HG03045 (cell line): ENCODE data around the gene ZNF513.
"Not testable (repeated sequence)": the region's sequence is repeated elsewhere in the genome, so short reads cannot be mapped to it uniquely, and the experiment has no call there.

Source experiments
- ATAC-seq: cut with Tn5 transposase; IDR thresholded peaks from one replicate; pipeline ENCODE4 v1.9.1; 2021; ENCODE audit warnings: mild to moderate bottlenecking, moderate library complexity; ENCODE audit not compliant: unreplicated experiment

Gene ZNF513

GRCh38 chr2:27362678-27363420 lies 17.7 kb downstream of the ZNF513 start:
- no peak for ATAC-seq

GRCh38 chr2:27356382-27357181 lies 24.0 kb downstream of the ZNF513 start, which contains the start of gene GTF3C2:
Gene GTF3C2, minus strand, starts transcription at chr2:27356764. Its CDS starts 13,210 bp downstream, at chr2:27343554.
- ATAC-seq: peak; percentile 75

GRCh38 chr2:27356056-27356381 lies 24.5 kb downstream of the ZNF513 start:
- peak; percentile 27 for ATAC-seq

GRCh38 chr2:27354597-27354927 lies 26.0 kb downstream of the ZNF513 start:
- ATAC-seq: no peak

GRCh38 chr2:27353762-27354596 lies 26.6 kb downstream of the ZNF513 start:
- ATAC-seq: no peak

GRCh38 chr2:27353386-27353761 lies 27.2 kb downstream of the ZNF513 start:
- not testable (repeated sequence) for ATAC-seq

- ATAC-seq: no peak
Observed at GRCh38 chr2:27351802-27352598, 28.5 kb downstream of the ZNF513 start.

- no peak for ATAC-seq
Observed at GRCh38 chr2:27350106-27350693, 30.3 kb downstream of the ZNF513 start.

GRCh38 chr2:27347641-27348040 lies 32.9 kb downstream of the ZNF513 start:
- no peak for ATAC-seq

- ATAC-seq: no peak
Observed at GRCh38 chr2:27336173-27336572, 44.4 kb downstream of the ZNF513 start.

- ATAC-seq: no peak
Observed at GRCh38 chr2:27335311-27335710, 45.2 kb downstream of the ZNF513 start.
